ENCODE data around the gene NR6A1.

Gene NR6A1

DNA sequence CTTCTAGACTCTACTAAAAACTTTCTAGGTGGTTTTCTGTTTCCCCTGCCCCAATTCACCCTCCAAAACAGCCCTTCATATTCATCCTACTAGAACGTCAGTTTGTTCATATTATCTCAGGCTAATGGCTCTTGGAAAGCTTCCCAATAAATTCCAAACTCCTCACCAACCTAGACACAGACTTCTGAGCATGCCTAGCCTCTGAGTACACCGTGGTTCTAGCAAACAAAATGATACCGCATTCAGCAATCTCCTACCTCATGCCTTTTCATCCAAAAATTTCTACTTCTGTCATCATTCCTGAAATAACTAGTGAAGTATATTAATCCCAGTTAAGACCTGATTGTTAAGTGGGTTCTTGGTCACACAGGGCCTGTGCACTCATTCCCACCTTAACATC, 217.4 kb downstream of the NR6A1 start:
- H3K4me3 ChIP-seq (ENCODE audit: low read depth, low read length), result no peak overlapping the region
- TF ChIP-seq, protein P1, sequence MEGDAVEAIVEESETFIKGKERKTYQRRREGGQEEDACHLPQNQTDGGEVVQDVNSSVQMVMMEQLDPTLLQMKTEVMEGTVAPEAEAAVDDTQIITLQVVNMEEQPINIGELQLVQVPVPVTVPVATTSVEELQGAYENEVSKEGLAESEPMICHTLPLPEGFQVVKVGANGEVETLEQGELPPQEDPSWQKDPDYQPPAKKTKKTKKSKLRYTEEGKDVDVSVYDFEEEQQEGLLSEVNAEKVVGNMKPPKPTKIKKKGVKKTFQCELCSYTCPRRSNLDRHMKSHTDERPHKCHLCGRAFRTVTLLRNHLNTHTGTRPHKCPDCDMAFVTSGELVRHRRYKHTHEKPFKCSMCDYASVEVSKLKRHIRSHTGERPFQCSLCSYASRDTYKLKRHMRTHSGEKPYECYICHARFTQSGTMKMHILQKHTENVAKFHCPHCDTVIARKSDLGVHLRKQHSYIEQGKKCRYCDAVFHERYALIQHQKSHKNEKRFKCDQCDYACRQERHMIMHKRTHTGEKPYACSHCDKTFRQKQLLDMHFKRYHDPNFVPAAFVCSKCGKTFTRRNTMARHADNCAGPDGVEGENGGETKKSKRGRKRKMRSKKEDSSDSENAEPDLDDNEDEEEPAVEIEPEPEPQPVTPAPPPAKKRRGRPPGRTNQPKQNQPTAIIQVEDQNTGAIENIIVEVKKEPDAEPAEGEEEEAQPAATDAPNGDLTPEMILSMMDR (IDR thresholded peaks at IDR 0.05; ENCODE audit: low read depth, low read length, missing control alignments), result no peak
- peak; percentile 62 for DNase-seq (ENCODE audit: low read depth)
- in situ Hi-C loops (cut with HindIII; ENCODE audit: low sequenced_read_pairs), result no loop called here

- TF ChIP-seq, protein P1 (IDR thresholded peaks at IDR 0.05; ENCODE audit: low read depth, low read length, missing control alignments), result no peak
- in situ Hi-C loops (cut with HindIII; ENCODE audit: low sequenced_read_pairs), result no loop called here
- no peak overlapping the region for H3K4me3 ChIP-seq (ENCODE audit: low read depth, low read length)
- no peak for DNase-seq (ENCODE audit: low read depth)
These were observed 218.9 kb downstream of the NR6A1 start for GRCh38 chr9:124552273-124552605.

GRCh38 chr9:124551472-124552272, 219.4 kb downstream of the NR6A1 start:
- DNase-seq (ENCODE audit: low read depth), result peak; percentile 51
- in situ Hi-C loops (cut with HindIII; ENCODE audit: low sequenced_read_pairs), result no loop called here

DNA sequence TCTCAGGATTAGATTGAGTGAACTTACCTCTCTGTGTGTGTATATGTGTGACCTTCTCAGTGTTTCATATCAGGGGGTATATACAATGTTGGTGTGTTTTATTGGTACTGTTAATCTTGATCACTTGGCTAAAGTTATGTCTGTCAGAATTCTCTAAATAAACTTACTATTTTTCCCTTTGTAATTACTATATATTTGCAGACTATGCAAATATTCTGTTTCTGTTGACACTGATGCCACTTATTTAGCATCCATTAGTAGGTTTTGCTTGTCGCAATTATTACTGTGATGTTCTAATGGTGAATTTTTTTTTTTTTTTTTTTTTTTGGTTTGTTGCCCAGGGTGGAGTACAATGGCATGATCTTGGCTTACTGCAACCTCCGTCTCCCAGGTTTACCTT, 221.0 kb downstream of the NR6A1 start:
- H3K4me3 ChIP-seq (ENCODE audit: low read depth, low read length), result no peak overlapping the region
- no peak for DNase-seq (ENCODE audit: low read depth)
- TF ChIP-seq, protein P1 (IDR thresholded peaks at IDR 0.05; ENCODE audit: low read depth, low read length, missing control alignments), result no peak
- in situ Hi-C loops (cut with HindIII; ENCODE audit: low sequenced_read_pairs), result no loop called here

More at GRCh38 chr9:124551472-124552272, 219.4 kb downstream of the NR6A1 start:
- H3K4me3 ChIP-seq (ENCODE audit: low read depth, low read length), result no peak overlapping the region
- TF ChIP-seq, protein P1 (IDR thresholded peaks at IDR 0.05; ENCODE audit: low read depth, low read length, missing control alignments), result peak; percentile 86

DNA sequence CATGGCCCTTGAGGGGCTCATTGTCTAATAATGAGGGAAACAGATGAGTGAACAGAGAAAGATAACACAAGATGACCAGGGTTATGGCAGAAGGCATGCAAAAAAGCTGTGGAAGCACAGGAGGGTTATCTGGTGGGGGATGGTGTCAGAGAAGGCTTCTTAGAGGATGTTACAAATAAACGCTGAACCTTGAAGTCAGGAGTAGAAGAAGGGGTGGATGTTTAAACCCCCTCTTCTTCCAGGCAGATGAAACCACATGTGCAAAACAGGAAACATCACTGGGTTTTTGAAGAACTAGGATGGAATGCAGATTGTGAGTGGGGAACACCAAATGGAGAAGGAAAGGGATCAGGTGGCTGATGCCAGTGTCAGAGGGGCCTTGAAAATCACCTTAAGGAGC, 222.1 kb downstream of the NR6A1 start:
- TF ChIP-seq, protein P1 (IDR thresholded peaks at IDR 0.05; ENCODE audit: low read depth, low read length, missing control alignments), result no peak
- no peak for DNase-seq (ENCODE audit: low read depth)
- in situ Hi-C loops (cut with HindIII; ENCODE audit: low sequenced_read_pairs), result no loop called here
- H3K4me3 ChIP-seq (ENCODE audit: low read depth, low read length), result no peak overlapping the region

DNA sequence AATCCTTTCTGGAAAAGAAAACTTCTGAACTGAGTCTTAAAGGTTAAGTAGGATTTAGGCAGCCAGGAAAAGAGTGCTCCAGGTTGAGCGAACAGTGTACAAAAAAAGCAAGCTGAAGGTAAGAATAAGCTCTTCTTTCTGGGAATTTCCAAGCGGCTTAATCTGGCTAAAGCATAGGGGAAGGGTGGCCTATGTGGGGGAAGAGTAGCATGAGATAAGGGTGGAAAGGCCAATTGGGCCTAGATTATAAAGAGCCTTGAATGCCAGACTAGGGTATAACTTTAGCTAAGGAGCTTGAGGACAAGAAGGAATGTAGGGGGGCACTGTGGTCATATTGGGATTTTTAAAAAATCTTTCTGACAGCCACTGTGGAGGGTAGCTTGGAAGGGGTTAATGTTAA, 226.6 kb downstream of the NR6A1 start:
- in situ Hi-C loops (cut with HindIII; ENCODE audit: low sequenced_read_pairs), result no loop called here
- H3K4me3 ChIP-seq (ENCODE audit: low read depth, low read length), result no peak overlapping the region
- no peak for DNase-seq (ENCODE audit: low read depth)
- TF ChIP-seq, protein P1 (IDR thresholded peaks at IDR 0.05; ENCODE audit: low read depth, low read length, missing control alignments), result no peak

All from astrocyte of the cerebellum (primary cell).